ENCODE data around the gene GRB10.

The GRB10 gene

GRCh38 chr7:50754684-50755083 is 28.0 kb downstream of the GRB10 start:
- Histone ChIP-seq H3K36me3 (replicated peaks) (peaks cover 13% of the 10 kb centered on the region), H3K4me3 (ENCODE audit: low read depth, low read length) (no peak overlapping the region), H3K27ac (no peak overlapping the region), H3K27me3 (replicated peaks) (no peaks in the 10 kb centered on the region)
- no peak for DNase-seq
- no peak for TF ChIP-seq CTCF (IDR thresholded peaks at IDR 0.05; ENCODE audit: low read depth, low read length, missing control alignments)
- in situ Hi-C loops (cut with HindIII; ENCODE audit: low pct_ligation_motif_present, low sequenced_read_pairs), result no loop called here

GRCh38 chr7:50754241-50754640 is 28.5 kb downstream of the GRB10 start:
- TF ChIP-seq CTCF (IDR thresholded peaks at IDR 0.05; ENCODE audit: low read depth, low read length, missing control alignments), result no peak
- in situ Hi-C loops (cut with HindIII; ENCODE audit: low pct_ligation_motif_present, low sequenced_read_pairs), result no loop called here
- H3K27ac ChIP-seq, result no peak overlapping the region
- no peak for DNase-seq
- H3K4me3 ChIP-seq (ENCODE audit: low read depth, low read length), result no peak overlapping the region
- peaks cover 13% of the 10 kb centered on the region for H3K36me3 ChIP-seq (replicated peaks)
- H3K27me3 ChIP-seq (replicated peaks), result no peaks in the 10 kb centered on the region

- Histone ChIP-seq H3K27ac (no peak overlapping the region), H3K27me3 (replicated peaks) (no peaks in the 10 kb centered on the region), H3K4me3 (ENCODE audit: low read depth, low read length) (no peak overlapping the region), H3K36me3 (replicated peaks) (peaks cover 18% of the 10 kb centered on the region)
- DNase-seq, result no peak
- no peak for TF ChIP-seq CTCF (IDR thresholded peaks at IDR 0.05; ENCODE audit: low read depth, low read length, missing control alignments)
- in situ Hi-C loops (cut with HindIII; ENCODE audit: low pct_ligation_motif_present, low sequenced_read_pairs), result no loop called here
Measured at GRCh38 chr7:50752422-50752821, 30.3 kb downstream of the GRB10 start.

- in situ Hi-C loops (cut with HindIII; ENCODE audit: low pct_ligation_motif_present, low sequenced_read_pairs), result no loop called here
- no peak overlapping the region for H3K27ac ChIP-seq
- no peak overlapping the region for H3K4me3 ChIP-seq (ENCODE audit: low read depth, low read length)
- no peaks in the 10 kb centered on the region for H3K27me3 ChIP-seq (replicated peaks)
- no peak for DNase-seq
- no peak for TF ChIP-seq CTCF (IDR thresholded peaks at IDR 0.05; ENCODE audit: low read depth, low read length, missing control alignments)
- peaks cover 15% of the 10 kb centered on the region for H3K36me3 ChIP-seq (replicated peaks)
Measured at GRCh38 chr7:50751146-50751545, 31.6 kb downstream of the GRB10 start.

GRCh38 chr7:50749896-50750295 is 32.8 kb downstream of the GRB10 start:
- Histone ChIP-seq H3K4me3 (ENCODE audit: low read depth, low read length) (no peak overlapping the region), H3K27ac (no peak overlapping the region), H3K36me3 (replicated peaks) (peaks cover 9% of the 10 kb centered on the region), H3K27me3 (replicated peaks) (no peaks in the 10 kb centered on the region)
- no peak for TF ChIP-seq CTCF (IDR thresholded peaks at IDR 0.05; ENCODE audit: low read depth, low read length, missing control alignments)
- in situ Hi-C loops (cut with HindIII; ENCODE audit: low pct_ligation_motif_present, low sequenced_read_pairs), result no loop called here
- no peak for DNase-seq

- DNase-seq, result no peak
- Histone ChIP-seq H3K36me3 (replicated peaks) (peaks cover 8% of the 10 kb centered on the region), H3K27me3 (replicated peaks) (no peaks in the 10 kb centered on the region), H3K4me3 (ENCODE audit: low read depth, low read length) (no peak overlapping the region), H3K27ac (no peak overlapping the region)
- in situ Hi-C loops (cut with HindIII; ENCODE audit: low pct_ligation_motif_present, low sequenced_read_pairs), result no loop called here
- TF ChIP-seq CTCF (IDR thresholded peaks at IDR 0.05; ENCODE audit: low read depth, low read length, missing control alignments), result no peak
Measured at GRCh38 chr7:50748472-50748871, 34.2 kb downstream of the GRB10 start.
